CD4-positive, alpha-beta T cell treated with Interleukin-17A for 4 hours (primary cell): ENCODE results near the gene ZBTB2.
"Not testable (repeated sequence)": the region's sequence is repeated elsewhere in the genome, so short reads cannot be mapped to it uniquely, and the experiment has no call there.

Experiments used
- DNase-seq: peaks from one replicate; pipeline ENCODE4 v3.0.0-alpha.2; 2020; ENCODE audit warnings: mixed read lengths

ZBTB2 gene

GRCh38 chr6:151326116-151326825 lies 65.1 kb downstream of the ZBTB2 start:
- DNase-seq: no peak

- DNase-seq: peak; percentile 29
Measured at GRCh38 chr6:151325075-151326050, 66.0 kb downstream of the ZBTB2 start.

- DNase-seq: no peak
Measured at GRCh38 chr6:151324488-151324825, 66.9 kb downstream of the ZBTB2 start.

GRCh38 chr6:151323791-151324487 lies 67.4 kb downstream of the ZBTB2 start:
- peak; percentile 78 for DNase-seq

GRCh38 chr6:151322570-151322969 lies 68.8 kb downstream of the ZBTB2 start:
- DNase-seq: no peak

- no peak for DNase-seq
Measured at GRCh38 chr6:151321438-151321837, 69.9 kb downstream of the ZBTB2 start.

- DNase-seq: no peak
Measured at GRCh38 chr6:151320140-151320539, 71.2 kb downstream of the ZBTB2 start.

- no peak for DNase-seq
Measured at GRCh38 chr6:151317995-151318365, 73.4 kb downstream of the ZBTB2 start.

- no peak for DNase-seq
Measured at GRCh38 chr6:151317103-151317994, 74.0 kb downstream of the ZBTB2 start.

- not testable (repeated sequence) for DNase-seq
Measured at GRCh38 chr6:151315661-151316060, 75.7 kb downstream of the ZBTB2 start.
